Caki2 (cell line): ENCODE measurements around the gene NT5DC1. TPM values are rescaled to one million over a fixed set of nuclear protein-coding genes. Genes with fewer than 3 reads are reported as not detected.

Experiments used
- DNase-seq: peaks from one replicate; pipeline ENCODE4 v3.0.0-alpha.2; 2015; ENCODE audit warnings: low read depth
- in situ Hi-C: cut with HindIII; loops from 2 replicates; pipeline ENCODE4 v1.10.0; 2016; ENCODE audit warnings: low sequenced_read_pairs, low pct_unique_long_range_greater_than_20kb, mixed read lengths
- total RNA-seq: library from RNA; depleted of rRNA; stranded (reverse); fragments of >200 nt; shearing (Covaris generic); gene quantifications from 2 replicates; pipeline ENCODE4 v1.2.3, GENCODE V29; 2014; ENCODE audit warnings: low replicate concordance

Gene NT5DC1
- total RNA-seq, 1 experiment from 2014 or later: 9.4 TPM

DNA sequence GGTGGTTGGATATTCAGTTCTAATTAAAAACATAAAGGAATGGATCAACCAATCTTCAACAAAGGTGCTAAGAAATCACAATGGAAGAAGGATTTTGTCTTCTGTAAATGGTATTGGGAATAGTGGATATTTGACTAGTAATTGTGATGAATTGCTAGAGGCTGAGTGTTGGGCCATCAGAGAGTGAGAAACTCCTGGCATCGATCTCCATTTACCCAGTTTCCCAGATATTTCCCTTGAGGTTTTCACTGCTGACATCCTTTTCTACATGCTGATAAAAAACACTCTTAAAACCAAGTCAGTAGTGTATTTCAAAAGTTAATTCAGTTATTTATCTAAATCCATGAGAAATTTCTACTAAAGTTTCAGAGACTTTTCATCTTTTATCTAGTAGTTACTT is 65.7 kb downstream of the NT5DC1 start:
- in situ Hi-C loops: no loop called here
- DNase-seq: no peak

DNA sequence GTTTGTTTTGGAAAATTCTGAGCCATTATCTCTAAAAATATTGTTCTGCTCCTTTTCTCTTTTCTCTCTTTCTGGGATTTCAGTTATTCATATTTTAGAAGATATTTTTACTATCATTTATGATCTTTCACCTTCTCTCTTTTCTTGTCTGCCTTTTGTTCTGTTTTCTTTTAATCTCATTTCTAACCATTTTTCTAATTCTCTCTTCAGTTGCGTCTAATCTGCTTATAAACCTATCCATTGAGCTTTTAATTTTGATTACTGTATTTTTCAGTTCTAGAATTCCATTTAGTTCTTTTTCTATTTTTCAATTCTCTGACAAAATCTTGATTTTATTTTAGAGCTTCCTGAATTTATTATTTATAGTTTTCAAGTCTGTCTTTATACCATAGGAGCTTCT is 67.5 kb downstream of the NT5DC1 start:
- in situ Hi-C loops: no loop called here
- DNase-seq: no peak

DNA sequence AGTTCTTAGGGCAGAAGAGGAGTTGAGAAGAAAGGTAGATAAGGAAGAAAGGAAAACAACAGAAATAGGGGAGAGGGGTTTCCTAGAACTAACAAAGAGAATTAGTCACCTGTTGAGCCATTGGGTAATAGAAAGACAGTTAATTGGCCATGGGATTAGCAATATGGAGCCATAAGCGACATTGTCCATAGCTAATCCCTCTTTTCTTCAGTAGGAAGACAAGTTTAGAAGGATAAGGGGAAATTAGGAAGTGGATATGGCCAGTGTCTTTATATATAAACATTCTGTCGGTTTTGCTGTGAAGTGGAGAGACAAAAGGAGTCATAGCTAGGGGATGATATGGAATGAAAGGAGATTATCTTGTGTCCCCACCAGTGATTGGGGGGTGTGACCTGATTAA is 69.2 kb downstream of the NT5DC1 start:
- DNase-seq: no peak
- in situ Hi-C loops: no loop called here

DNA sequence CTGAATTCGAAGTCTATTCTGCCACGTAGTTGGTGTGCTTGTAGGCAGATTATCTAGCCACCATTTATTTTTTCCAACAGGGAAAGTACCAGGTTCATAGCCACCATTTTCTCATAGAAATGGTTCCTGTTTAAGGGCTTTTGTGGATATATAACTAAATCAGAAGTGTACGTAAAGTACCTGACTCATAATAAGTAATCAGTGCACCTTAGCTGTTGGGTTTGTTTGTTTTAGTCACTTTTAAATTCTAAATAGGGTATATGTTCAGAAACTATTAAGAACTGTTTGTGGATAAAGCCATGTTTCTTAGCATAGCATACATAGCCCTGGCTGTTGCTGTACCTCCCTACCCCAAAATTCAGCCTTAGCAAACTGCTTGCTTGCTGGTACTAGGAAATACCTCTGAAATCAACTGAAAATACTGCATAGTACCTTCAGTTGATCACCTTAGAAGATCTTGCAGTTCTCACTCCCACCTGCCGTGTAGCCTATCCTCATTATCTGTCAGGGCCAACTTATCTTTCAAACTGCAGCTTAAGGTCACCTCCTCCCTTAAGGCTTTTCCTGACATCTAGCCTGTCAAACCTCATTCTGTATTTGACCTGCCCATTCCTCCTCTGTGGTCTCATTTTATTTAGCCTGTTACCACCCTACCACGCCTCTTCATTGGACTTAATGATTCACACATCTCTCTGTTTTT is 69.9 kb downstream of the NT5DC1 start:
- DNase-seq: no peak
- in situ Hi-C loops: no loop called here

DNA sequence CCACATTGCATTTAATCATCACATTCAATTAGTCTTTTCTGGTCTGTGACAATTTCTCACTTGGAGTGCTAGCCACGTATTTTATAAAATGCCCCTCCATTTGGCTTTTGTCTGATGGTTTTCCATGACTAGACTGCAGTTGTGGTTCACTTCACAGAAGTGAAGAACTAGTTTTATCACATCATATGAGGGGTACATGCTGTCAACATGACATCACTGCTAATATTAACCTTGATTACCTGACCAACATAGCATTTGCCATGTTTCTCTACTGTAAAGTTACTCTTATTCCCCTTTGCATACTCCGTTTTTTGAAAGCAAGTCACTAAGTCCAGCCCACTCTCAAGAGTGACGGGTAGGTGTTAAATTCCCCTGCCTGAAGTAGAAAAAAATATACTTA is 73.3 kb downstream of the NT5DC1 start:
- in situ Hi-C loops: no loop called here
- no peak for DNase-seq

DNA sequence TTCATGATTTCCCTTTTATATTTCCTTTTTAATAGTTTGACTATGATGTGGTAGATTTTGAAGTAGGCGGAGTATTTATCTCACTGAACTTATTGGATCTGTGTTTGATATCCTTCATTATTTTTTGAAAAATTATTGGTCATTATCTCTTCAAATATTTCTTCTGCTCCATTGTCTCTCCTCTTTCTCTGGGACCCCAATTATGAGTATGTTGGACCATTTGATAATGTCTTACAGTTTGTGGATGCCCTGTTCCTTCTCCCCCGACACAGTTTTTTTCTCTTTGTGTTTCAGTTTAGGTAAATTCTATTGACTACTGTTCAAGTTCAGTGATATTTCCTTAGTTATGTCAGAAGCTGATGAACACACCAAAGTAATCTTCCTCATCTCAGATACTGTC is 74.7 kb downstream of the NT5DC1 start:
- DNase-seq: peak; percentile 1
- in situ Hi-C loops: no loop called here

DNA sequence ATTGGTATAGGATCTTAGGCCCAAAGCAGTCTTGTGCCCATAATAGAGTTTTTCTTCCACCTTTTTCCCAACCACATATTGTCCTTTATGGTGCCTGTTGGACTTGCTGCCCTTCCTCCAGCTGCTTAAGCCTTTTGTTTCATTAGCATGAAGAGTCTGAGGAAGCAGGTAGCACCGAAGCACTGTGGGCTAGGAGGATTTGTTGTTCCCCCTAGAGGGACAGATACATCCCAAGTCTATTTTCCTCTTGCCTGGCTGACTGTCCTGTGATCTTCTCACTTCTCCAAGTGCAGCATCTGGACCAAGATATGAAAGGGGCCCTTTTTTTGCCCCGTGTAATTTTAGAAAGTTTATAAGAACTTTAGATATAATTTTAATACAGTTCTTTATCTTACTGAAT is 75.9 kb downstream of the NT5DC1 start:
- DNase-seq: no peak
- in situ Hi-C loops: no loop called here

DNA sequence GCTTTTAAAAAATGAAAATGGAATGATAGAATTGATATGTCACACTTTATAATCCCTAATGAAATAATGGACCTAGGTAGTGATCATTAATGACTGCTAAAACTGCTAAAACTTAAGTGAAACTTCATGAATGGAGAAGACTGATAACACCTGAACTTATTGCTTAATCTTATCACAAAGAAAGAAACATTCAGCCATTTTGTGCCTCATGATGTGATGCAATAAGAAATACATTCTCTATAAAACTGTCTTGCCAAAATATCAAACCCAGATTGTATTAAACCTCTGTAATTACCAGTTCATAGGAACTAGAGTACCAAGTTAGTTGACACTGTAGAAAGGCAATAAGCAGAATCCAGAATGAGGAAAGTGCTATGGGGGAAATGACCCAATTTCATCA is 79.7 kb downstream of the NT5DC1 start:
- no peak for DNase-seq
- in situ Hi-C loops: no loop called here

DNA sequence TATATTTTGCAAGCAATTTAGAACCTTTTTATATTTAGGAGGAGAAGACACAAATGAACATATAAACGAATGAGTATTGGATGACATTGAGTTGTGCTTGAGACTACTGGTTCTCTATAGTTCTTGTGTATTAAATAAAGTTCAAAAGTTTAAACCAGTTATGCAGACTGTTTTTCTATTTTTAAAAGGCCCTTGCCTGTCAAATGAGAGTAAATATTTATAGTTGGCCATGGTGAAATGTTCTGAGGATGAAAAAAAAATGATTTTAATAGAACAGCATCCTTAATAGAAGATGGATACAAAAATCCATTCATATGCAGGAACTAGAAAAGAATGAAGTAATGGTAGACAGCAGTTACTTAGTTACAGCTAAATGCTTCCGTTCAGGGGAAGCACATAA is 88.8 kb downstream of the NT5DC1 start:
- DNase-seq: no peak
- in situ Hi-C loops: no loop called here

DNA sequence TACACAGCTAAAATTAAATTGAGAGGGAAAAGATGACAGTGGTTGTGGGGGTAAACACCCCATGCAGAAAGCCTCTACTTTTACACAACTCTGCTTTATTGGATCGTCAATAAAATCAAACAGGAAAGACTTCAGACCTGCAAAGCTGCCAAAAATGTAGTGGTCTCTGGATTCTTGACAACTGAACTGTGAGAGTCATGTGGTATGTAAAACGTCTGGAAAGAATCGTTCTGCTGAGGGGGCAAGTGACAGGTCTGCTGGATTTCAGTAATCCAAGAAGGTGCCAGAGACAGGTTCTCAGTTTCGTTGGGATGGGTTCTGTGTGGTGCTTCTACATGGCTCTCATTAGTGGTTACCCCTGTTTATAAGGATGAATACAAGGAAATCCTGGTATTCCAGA is 89.9 kb downstream of the NT5DC1 start:
- in situ Hi-C loops: no loop called here
- no peak for DNase-seq

DNA sequence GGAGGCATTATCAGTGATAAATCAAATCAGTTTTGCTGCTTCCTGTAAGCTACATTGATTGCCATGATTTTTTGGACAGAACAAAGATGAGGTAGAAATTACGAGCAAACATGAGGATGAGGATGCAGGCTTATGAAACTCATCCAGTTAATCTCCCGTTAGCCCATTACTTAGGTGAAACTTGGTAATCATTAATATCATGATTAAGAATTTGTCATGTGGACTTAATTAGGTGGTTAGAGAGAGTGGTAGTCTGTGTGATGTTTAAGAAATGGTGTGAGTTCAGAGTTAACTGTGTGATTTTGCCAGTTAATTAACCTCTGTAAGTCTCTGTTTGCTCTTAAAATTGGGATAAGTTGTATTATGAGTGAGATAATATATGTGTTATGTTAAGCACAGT is 91.2 kb downstream of the NT5DC1 start:
- in situ Hi-C loops: no loop called here
- DNase-seq: no peak

DNA sequence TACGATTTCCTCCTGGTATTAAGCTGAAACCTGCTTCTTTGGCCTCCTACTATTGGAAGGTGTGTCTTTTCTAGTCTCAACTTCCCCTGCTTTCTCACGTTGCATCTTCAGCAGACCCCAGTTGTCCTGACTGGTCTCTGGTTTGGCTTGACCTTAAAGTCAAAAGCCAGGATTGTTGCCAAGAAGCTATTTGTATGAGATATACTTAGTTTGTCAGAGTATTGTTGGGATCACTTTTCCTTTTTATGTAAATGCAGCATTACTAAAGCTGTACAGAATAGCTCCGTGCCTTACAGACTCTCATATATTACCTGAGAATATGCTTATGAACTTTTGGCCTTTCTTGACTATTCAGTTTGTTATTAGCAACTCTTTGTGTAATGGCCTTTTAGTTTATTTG is 92.1 kb downstream of the NT5DC1 start:
- no peak for DNase-seq
- in situ Hi-C loops: no loop called here

DNA sequence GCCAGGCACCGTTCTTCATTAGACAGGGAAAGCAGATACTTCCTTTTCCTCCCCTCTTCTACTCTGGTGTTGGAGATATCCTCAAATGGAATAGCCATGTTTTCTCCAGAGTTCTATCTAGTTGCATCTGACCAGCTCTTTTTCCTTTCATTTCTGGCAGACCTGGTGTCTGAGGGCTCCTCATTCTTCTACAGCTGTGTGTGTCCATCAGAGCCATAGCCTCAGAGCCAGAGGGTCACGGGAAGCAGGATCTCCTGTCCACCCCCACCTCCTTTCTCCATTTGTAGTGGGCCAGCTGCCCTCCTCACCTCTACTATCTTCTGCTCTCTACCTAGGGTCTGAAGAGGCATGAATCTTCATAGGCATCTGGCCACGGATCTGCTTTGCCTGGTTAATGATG is 96.2 kb downstream of the NT5DC1 start:
- DNase-seq: no peak
- in situ Hi-C loops: no loop called here

DNA sequence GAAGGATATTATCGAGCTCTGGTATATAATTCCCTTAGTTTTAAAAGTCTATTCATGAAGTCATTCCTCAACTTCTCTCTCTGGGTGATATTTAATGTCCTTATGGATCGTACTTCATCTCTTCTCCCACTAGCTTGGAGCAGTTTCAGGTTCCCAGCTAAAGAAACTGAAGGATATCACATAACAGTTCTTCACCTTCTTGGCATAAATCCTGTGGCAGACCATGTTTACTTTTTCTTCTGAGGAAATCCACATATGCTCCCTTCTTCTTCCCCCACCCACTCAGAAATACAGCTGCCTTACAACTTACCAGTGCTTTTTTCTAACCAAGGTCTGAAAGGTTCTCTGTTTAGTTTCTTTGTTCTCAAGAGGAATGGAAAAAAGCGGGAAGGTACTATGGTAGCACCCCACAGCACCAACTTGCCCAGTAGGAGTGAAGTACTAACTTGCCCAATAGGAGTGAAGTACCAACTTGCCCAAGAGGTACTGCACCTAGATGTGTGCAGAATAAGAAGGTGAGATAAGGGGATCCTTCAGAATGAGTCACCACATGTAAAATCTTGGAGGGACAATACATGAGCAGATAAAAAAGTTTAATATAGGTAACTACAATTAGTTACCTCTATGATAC is 100.1 kb downstream of the NT5DC1 start:
- in situ Hi-C loops: no loop called here
- DNase-seq: no peak

DNA sequence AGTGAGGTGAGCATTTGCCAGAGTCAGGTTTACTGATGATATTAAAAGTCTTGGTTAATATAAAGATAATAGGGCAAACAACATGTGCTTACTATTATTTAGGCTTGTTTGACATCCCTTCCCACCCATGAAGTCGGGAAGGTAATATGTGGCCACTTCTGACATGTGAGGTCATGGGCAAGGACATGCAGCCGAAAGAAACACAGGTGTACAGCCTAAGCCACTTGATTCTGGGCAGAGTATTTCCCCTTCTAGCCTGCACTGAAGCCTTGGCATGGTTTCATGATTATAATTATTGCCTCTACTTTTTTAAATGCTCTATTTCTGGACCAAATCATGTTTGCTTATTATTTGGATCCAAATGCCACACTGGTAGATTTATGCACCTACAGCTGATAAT is 100.9 kb downstream of the NT5DC1 start:
- in situ Hi-C loops: no loop called here
- DNase-seq: no peak

DNA sequence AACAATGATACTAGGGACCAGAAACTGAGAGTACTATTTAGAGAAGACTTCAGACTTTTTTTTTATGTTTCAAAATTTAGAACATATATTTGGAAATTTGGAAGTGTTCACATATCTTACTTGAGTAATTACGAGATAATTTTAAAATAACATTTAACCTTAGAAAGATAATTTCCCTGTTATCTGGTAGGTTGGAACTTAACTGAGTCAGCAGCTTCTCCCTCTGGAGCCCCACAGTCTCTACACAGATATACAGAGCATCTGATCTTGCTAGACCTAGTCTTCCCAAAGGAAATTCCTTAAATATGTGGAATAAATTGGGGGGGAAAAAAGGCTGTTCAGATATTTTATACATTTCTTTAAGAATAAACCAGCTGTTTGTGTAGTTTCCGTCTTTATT is 104.6 kb downstream of the NT5DC1 start:
- in situ Hi-C loops: no loop called here
- DNase-seq: no peak

DNA sequence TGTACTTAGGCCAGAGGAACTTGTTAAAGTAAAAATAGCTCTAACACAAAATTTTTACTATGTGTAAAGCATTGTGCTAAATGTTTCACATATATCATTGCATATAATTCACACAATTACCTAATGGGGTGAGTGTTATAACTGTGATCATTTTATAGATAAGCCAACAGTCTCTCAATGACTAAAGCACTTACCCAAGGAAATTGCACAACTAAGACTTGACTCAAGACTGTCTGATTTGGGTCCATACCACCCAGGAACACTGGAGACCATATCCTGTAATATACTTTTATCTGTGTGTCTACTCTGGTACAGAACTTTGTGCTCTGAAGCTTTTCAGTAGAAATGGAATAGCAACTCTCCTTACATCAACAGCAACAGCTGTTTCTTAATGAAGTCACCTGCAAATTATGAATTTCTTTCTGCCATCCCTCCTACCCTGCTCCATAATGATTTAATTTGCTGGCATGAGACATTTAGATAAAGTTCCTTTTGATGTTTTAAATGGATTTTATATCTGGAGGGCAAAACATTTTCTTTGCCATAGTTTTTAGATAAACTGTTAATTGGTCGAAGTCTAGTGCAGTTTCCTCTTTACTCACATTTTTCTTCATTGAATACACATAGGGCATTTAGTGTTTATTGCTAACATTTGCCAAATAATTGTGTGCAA is 105.7 kb downstream of the NT5DC1 start:
- DNase-seq: no peak
- in situ Hi-C loops: no loop called here

DNA sequence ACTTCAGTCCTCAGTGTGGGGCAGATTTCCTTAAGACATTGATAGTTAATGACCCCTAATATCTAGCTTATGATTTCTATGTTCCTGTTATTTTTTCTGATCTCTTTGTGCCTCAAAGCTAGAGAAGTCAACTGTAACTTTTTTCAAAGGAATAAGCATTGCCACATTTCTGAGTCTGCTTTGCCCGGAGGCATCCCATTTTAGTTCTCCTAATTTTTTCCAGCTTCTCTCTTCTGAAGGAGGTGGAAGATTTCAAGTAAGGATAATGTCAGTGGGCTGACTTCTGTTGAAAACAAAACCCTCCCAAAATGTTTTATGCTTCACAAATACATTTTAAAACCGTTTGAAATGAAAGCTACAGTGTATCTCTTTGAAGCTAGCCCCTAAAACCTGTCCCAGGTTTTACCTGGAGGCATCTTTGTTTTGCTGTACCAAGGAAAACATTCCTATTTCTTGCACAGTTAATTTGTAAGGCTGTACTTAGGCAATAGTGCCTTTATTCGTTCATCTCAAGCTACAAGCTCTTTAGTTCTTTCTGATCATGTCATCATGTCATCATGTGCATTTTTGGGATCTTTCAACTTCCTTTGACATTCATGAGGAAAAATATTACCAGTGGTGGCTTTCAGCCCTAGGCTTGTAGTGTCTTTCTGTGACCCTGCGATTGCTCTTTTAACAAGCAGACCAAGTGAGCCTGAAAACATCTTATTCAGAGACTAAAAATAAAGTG is 107.6 kb downstream of the NT5DC1 start:
- in situ Hi-C loops: no loop called here

DNA sequence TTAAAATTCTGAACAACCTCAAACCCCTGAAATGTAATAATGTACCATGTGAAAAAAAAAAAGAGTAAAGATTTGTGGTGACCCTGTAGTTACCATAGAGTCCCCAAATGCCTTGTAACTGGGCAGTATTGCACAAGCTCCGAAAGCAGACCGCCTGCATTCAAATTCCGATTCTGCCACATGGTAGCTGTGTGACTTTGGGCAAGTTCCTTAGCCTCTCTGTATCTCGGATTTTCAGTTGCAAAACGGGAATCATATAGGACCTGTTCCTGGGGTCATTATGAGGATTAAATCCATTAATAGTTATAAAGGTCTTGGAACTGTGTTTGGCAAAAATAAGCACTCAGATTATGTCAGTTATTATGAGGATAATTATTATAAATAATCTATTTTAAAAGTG is 109.7 kb downstream of the NT5DC1 start:
- in situ Hi-C loops: no loop called here
- DNase-seq: no peak

More for the DNA sequence above, 107.6 kb downstream of the NT5DC1 start:
- no peak for DNase-seq
